HG02571 (cell line): ENCODE results near the gene DHRS1.

Experiments
- ATAC-seq: cut with Tn5 transposase; IDR thresholded peaks from one replicate; pipeline ENCODE4 v1.9.1; 2021; ENCODE audit warnings: mild to moderate bottlenecking, moderate library complexity; ENCODE audit not compliant: unreplicated experiment

Gene DHRS1

DNA sequence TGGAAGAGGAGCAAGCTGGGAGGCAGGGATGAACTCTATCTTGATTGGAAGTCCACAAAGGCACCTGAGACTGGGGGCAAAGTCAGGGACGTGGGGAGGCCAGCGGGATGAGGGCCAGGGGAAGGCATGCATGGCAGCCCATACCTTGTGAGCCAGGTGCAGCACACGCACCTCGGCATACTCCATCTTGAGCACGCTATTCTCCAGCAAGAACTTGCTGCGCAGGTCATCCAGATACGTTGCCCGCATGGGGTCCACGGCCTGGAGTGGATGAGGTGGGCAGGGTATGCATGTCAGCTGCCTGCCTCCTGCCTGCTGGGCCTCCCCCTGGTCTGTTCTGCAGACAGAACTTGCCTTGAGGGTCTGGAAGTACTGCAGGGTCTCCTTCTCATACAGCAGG is 32.1 kb downstream of the DHRS1 start:
- no peak for ATAC-seq

DNA sequence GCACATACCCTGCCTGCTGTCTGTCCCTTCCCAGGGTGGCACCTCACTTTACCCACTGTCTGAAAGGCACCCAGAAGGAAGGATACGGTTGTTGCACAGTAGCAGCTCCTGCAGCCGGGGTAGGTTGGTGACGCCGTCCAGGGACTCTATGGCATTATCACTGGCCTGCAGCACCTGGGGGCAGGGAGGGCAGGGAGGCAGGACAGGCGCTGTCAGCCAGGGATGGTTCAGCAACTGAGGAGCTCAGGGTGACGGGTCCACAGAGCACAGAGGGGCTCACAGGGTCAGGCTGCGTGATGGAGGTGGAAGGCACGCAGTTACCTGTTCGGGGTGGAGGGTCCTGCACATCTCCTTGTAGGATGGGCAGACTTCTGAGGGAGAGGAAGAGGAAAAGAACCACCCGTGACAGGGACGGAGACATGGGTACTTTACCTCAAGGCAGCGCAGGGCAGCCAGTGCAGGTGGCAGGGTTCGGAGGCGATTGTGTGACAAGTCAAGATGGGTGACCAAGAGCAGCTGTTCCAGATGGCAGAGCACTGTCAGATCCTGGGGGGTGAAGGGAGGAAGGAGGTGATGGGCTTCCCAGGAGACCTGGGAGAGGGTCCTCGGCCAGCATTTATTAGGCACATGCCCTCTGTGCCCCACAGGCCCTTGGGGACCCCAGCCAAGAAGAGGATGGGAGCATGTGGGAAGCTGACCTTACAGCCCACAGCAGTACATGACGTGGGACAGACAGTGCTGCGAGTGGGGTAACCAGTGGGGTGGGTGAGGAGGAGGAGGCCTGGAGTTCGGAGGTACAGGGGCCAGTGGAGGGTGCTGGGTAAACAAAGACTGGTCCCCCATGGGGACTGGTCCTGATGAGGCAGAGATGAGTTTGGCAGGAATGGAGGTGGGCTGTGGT is 33.0 kb downstream of the DHRS1 start:
- ATAC-seq: no peak

DNA sequence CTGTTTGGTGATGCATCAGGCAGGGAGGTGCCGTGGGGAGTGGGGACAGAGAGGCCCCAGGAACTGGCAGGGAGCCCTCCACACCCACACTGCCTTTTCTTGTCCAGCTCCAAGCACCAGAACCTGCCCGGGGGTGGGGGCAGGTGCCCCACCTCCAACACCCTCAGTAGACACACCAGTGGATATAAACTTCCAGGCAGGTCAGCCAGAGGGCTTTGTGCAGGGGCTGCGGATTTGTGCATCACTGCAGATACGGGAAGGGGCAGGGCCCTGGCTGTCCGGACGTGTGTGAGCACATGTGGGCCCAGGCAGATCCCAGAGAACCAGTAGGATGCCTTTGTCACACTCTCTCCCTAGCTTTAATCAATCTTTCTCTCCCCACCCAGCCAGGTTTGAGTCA is 35.3 kb downstream of the DHRS1 start:
- no peak for ATAC-seq

DNA sequence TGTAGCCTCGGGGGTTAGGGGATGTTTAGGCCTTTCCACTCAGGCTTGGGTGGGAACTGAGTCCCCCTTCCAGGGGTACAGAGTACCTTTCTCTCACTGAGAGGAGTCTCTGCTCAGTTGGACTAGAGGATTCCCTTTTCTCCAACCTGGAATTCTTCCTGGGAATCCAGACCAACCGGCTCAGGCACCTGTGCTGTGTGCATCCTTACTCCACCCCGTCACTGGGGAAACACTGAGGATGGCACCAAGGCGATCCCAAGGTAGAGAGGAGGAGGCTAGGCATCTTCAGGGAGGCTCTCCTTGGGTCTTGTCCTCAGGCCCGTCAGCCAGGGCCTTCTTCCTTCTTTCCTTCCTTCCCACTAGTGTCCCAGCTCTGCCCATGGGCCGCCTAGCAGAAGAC is 35.7 kb downstream of the DHRS1 start:
- no peak for ATAC-seq

DNA sequence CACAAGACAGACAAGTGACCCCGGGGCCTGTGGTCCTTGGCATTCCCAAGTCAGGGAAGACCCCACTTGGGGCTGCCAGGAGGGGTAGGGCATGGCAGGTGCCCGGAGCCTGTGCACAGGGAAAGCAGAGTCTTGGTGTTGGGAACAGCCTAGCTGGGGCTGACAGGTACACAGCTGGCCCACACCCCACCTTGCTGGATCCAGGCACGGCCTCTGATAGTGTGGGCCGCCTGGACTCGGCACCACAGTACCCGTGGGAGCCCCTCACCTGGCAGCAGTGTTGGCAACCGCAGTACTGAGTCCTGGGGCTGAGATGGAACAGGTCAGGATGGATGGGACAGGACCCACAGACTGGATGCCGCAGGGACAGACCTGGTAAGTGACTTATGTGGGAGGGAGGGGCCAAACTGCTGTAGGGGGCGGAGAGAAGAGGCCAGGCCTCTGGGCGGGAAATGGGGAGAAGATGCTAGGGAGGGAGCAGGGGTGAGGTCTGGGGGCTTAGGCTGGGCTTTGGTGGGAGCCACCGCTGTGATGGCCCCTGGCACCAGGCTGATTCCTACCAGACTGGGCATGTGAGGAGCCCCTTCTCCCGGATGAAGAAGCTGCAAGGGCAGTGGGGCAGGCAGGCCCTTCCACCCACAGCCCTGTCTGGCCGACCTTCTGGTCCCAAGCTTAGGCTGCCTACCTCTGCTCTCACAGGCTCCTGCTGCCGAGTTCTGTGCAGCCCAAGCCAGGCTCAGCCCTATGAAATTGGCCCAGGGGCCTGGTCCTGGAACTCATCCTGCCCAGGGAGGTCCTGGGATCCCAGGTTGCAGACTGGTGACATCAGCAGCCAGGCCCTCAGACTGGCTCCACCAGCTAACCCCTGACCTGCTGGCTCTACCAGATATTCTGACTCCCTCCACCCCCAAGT is 36.5 kb downstream of the DHRS1 start, which contains the start of gene TGM1:
Gene TGM1 (minus strand): TSS at position 357 of the 913 bp plus-strand sequence. CDS start 825 bp downstream, outside the sequence.
- no peak for ATAC-seq

DNA sequence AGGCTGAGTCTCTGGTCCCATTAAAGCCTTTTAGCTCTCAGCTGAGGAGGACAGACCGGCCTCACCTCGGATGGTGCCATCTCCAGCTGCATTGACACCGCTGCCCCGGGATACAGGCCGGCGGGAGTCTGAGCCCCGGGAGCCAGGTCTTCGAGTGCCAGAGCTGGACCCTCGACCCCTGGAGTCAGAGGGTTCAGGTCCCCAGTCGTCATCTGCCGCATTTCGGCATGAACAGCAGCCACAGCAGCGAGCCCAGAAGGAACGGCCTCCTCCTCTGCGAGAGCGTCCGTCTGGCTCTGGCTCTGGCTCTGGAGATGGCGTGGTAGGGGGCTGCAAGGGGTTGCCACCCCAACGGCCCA is 37.6 kb downstream of the DHRS1 start:
- no peak for ATAC-seq

DNA sequence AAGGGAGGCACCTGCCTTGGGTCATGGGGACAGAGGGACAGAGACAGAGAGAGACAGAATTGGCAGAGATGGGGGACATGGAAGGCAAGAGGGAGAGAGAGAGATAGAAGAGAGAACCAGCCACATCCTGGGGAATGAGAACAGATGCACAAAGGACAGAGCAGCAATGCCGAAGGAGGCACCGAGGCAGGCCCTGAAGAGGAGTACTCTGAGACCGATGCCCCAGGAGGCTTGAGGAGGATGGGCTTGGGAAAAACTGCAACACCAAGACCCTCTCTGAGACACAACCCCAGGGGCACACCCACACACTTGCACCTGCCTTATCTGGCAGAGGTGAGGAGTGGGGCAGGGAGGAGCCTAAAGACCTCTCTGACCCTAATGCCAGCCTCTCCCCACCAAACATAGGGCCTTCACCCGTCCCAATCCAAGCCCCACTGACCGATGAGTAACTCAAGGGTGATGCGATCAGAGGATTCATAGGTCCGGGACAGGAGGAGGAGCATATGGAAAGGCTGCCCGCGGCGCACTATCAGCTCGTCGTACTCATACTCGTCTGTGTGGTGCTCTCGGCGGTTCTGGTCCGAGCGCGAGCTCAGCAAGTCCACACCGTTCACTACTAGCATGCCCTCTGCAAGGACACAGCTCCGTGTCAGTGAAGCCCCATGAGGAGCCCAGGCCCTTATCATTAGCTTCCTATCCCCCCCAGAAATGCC is 38.2 kb downstream of the DHRS1 start:
- no peak for ATAC-seq

DNA sequence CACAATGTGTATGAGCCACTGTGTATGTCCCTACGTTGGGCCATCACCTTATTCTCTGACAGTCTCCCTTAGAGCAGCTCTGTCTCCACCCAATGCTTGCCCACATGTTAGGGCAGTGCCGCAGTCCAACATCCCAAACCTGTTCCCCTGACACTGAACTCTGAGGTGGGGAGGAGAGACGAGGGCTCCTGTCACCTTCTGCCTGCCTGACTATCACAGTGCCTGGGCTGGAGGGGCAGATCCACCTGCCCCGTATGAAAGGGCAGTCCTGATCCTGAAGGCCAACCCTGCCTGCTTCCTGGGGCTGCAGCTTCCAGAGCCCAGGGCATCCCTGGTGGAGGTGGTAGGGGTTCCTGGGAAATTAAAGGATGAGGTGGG is 38.8 kb downstream of the DHRS1 start:
- ATAC-seq: no peak

DNA sequence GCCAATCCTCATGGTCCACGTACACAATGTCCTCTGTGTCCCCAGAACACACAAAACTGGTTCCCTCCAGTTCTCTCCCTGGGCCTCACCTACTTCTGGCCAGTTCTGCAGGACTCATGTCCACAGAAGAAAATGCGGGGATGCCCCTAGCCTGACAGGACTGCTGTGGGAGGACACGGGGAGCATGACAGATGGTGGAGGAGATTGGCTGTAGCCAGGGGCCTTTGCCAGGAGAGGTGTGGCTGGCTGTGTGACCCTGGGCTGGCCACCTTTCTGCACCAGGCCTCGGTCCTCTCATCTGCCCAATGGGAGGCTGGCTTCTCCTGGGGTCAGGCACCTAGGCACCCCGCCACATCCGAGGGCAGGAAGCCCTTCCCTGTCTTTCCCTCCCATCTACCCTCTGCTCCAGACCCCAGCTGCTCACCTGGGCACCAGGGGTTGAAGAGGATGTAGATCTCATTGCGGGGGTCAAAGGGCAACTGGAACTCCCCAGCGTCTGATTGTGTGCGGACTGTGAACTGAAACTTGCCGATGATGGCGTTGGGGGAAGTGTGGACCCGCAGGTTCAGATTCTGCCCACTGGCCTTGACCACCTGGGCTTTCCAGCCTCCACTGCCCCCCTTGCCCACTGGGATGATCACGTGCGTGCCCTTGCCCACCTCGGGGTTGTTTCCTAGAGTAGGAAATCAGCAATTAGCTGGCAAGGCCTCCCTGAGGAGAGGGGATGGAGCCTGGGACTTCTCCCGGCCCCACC is 39.4 kb downstream of the DHRS1 start:
- no peak for ATAC-seq

DNA sequence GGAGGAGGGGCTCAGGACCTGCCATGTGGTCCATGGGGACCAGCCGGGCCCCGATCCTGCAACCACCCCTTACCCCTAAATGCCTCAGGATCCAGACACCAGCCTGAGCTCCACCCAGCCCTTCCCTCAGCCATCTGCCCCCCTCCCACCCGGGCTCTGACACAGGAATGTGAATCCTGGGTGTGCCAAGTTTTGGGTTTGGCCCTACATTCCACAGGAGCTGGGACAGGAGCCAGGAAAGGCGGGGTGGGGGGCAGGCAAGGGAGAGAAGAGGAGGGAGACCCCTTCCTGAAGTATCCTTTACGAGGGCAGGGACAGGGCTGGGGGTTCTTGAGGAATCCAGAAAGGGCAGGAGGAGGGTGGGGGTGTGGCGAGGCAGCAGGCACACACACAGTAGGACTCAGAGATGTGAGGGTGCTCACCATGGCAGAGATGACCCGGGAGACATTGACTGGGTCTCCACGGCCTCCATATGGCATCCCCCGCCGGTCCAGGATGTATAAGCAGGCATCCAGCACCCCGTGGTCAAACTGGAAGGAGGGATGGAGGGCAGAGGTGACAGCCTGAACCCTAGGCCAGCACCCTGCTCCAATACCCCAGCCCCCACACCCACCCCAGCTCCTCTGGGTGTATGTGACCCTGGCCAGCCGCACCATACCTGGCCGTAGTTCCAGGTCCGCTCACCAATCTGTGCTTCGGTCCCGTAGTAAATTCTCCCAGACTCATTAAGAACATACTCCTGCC is 40.1 kb downstream of the DHRS1 start:
- ATAC-seq: no peak

DNA sequence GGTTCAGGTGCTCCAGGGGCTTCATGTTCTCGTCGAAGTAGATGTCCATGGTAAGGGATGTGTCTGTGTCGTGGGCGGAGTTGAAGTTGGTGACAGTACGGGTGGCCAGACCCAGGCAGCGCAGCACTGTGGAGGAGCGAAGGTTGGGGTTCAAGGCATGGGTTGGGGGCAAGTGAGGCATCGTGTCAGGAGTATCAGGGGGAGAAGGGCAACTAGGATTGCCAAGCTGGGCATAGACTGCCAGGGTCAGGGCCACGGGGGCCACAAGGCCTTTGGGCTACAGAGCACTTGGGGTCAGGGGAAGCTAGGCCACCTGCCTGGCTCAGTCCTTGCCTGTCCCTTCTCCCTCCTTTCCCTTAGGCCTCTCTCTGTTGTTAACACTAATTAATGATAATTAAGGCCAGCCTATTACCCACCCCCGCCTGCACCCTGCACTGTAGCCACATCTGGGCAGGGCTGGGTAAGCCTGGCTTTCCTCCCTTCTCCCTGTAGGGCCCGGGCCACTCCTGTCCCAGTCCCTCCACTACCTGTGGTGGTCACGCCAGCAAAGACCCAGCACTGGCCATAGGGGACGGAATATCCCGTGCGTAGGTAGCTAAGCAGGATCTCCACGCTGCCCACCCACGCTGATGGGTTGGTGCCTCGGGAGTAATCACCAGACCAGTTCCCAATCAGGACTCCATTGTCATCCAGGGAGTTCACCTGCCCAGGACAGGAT is 40.9 kb downstream of the DHRS1 start:
- ATAC-seq: no peak

DNA sequence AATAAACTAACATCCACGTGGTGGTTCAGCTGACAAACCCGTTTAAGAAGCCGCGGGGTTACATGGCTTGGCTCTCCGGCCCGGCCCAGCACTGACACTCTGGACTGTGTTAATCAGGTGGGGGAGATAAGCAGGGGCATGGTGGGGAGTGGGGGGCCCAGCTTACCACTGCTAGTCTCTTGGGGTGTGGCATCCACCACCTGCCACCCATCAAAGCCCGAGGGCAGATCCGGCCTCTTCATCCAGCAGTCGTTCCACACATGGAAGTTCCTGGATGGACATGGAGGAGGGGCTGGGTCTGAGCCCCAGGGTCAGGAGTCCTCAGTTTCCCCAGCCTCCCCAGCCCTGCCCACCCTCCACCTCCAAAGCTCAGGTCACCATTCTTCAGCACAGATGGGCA is 41.5 kb downstream of the DHRS1 start:
- no peak for ATAC-seq

DNA sequence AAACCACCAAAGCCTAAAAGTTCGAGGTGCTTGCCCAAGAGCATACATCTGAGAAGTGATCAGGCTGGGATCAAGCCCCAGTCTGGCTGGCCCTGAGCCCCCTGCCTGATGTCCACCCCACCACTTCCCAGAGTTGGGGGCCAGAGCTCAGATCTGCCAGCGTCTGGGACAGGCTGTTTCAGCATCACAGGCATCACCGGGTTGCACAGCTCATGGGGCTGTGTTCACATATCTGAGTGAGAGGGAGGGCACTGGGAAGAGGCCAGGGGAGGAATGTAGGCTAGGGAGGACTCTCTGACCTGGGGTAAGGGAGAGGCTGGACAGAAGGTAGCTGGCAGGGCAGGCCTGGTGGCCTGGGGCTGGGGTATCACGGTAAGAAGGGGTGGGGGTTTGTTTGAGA is 42.6 kb downstream of the DHRS1 start:
- ATAC-seq: no peak

DNA sequence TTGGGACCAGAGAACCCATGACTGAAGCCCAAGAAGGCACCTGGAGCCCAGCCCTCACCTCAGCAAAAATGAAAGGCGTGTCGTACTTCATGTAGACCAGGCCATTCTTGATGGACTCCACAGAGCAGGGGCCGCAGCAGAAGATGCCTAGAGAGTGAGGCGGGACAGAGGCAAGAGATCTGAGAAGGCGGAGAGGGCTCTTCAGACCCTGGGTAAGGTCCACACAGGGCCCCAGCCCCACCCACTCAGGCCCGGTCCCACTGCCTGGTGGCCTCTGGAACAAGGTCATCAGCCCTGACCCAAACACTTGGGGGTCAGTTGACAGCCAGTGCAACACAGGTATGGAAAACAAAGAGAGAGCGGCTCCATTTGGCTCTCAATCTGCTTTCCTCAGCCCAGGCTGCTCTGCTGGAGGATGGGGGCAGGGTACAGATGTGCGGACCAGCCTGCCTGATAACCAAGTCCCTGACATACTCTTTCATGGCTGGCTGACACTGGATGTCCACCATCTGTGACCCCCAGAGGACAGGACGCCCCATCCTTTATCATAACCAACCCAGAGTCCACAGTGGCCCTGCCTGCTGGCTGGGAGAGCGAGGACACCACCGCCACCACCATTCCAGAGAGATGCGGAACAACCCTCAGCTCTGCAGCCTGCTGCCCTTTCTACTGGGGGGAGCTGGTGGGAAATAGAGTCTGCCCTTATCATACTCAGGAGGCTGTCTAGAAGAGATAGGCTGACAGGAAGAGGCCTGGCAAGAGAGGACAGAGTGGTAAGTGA is 43.5 kb downstream of the DHRS1 start:
- ATAC-seq: no peak

DNA sequence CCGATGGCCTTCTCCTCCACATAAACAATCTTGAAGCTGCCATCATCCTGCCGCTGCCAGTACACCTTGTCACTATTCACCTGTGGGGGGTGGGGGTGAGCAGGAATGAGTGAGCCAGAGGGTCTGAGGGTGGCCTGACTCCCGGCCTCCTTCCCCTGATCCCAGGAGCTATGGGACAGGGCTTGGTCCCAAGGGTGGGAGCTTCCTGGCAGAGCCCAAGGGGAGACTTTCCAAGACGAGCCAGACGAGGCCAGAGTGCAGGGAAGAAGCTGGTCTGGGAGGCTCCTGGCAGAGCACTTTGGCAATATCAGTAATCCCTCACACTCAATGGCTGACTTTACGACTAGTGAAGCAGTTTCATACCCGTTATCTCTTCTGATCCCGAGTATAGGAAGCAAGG is 44.1 kb downstream of the DHRS1 start:
- no peak for ATAC-seq

DNA sequence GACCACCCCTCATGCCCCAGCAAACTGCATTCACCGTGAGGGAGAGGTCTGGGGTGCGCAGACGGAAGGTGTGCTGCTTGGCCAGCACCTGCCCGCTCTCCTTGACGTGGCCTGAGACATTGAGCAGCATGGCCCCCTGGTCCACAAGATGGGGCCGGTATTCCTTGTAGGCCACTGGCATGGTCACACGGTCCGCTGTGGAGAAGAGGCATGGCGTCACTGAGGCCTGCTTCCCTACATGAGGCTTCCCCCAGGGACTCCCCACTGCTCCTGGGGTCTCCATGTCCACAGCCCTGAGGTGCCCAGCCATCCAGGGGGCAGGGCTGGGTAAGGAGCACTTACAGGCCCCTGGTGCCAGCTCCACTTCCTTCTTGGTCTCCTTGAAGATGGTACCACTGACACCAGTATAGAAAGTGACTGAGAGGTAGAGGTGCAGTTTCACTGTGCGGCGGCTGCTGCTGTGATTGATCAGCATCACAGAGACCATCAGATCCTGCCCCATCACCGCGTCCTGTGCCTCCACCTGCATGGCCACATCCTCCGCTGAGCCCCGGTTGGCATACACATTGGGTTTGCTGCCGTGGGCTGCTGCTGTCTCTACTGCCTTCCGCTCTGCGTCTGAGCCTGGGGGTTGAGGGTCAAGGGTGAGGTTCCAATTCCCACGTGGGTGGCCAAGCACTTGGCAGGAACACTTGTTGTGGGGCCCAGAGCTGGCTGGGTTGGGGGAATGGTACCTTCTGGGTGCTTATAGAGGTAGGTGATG is 44.8 kb downstream of the DHRS1 start:
- ATAC-seq: no peak

DNA sequence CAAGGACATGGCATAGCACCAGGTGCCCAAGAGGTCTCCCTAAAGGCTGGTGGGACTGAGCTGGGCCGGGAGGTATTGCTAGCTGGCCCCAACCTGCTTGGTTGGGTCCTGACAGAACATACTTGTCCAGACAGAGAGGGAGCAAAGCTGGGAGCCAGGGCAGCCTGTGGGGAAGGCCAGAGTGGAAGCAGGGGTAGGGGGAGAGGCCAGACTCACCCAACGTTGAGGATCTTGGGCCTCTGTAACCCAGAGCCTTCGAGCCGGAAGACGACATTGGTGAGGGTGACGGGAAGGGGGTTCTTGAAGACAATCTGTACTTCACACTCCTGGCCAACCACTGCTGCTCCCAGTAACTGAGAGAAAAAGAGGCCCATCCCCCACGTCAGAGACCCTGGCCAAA is 45.6 kb downstream of the DHRS1 start:
- ATAC-seq: no peak
